ENCODE data around the gene TACC3.

The TACC3 gene

GRCh38 chr4:1705732-1706131 is 15.6 kb upstream of the TACC3 start:
- DNase-seq = no peak

- DNase-seq = no peak
Measured at GRCh38 chr4:1706358-1706757, 15.0 kb upstream of the TACC3 start.

GRCh38 chr4:1708581-1708980 is 12.7 kb upstream of the TACC3 start:
- no peak for DNase-seq

GRCh38 chr4:1711055-1711570 is 10.2 kb upstream of the TACC3 start:
- no peak for DNase-seq

- no peak for DNase-seq
Measured at GRCh38 chr4:1711571-1712215, 9.6 kb upstream of the TACC3 start.

GRCh38 chr4:1712216-1713002 is 8.9 kb upstream of the TACC3 start, which contains the start of gene SLBP:
TSS of gene SLBP (minus strand) at chr4:1712319. CDS start at chr4:1712188, 131 bp downstream.
- DNase-seq = peak; percentile 85

- DNase-seq = no peak
Measured at GRCh38 chr4:1713003-1713851, 8.1 kb upstream of the TACC3 start.

GRCh38 chr4:1714303-1715001 is 6.9 kb upstream of the TACC3 start:
- no peak for DNase-seq

GRCh38 chr4:1715002-1715758 is 6.1 kb upstream of the TACC3 start:
- no peak for DNase-seq

- DNase-seq = no peak
Measured at GRCh38 chr4:1716065-1716945, 5.0 kb upstream of the TACC3 start.

GRCh38 chr4:1717129-1718094 is 3.9 kb upstream of the TACC3 start:
- DNase-seq = no peak

GRCh38 chr4:1718095-1718850 is 3.0 kb upstream of the TACC3 start:
- no peak for DNase-seq

- no peak for DNase-seq
Measured at GRCh38 chr4:1720163-1720983, 948 bp upstream of the TACC3 start.

GRCh38 chr4:1721666-1722550 is 587 bp downstream of the TACC3 start:
- no peak for DNase-seq

- no peak for DNase-seq
Measured at GRCh38 chr4:1722551-1723118, 1.3 kb downstream of the TACC3 start.

GRCh38 chr4:1723131-1723801 is 1.9 kb downstream of the TACC3 start:
- peak; percentile 45 for DNase-seq
